Gastroesophageal sphincter (tissue), 3 donors: Measurements from ENCODE around the gene ZC3H8.

Experiments used
- EP300 ChIP-seq: sonication (generic); formaldehyde crosslinking; IDR thresholded peaks from one replicate; pipeline ENCODE4 v1.6.1; 2017; ENCODE audit warnings: antibody characterized with exemption, mild to moderate bottlenecking
- POLR2A ChIP-seq, 2 donors: fragments of 450-650 bp; IDR thresholded peaks; one replicate each; pipeline ENCODE4 v1.6.1; 2017; ENCODE audit warnings: antibody characterized with exemption in 2 of 2, mild to moderate bottlenecking in 2 of 2, moderate library complexity in 1 of 2
- POLR2AphosphoS5 ChIP-seq: sonication (generic); formaldehyde crosslinking; IDR thresholded peaks from one replicate; pipeline ENCODE4 v1.6.1; 2017; ENCODE audit warnings: antibody characterized with exemption
- TF ChIP-seq, protein P1 (sequence below), 4 experiments: fragments of 200-600 bp in 2 of 4; fragments of 450-650 bp in 2 of 4; sonication (generic) in 1 of 4; IDR thresholded peaks; one replicate each; pipeline ENCODE4 v1.5.1; 2017 to 2019; ENCODE audit warnings: antibody characterized with exemption in 4 of 4, mild to moderate bottlenecking in 2 of 4, moderate library complexity in 2 of 4

DNA sequence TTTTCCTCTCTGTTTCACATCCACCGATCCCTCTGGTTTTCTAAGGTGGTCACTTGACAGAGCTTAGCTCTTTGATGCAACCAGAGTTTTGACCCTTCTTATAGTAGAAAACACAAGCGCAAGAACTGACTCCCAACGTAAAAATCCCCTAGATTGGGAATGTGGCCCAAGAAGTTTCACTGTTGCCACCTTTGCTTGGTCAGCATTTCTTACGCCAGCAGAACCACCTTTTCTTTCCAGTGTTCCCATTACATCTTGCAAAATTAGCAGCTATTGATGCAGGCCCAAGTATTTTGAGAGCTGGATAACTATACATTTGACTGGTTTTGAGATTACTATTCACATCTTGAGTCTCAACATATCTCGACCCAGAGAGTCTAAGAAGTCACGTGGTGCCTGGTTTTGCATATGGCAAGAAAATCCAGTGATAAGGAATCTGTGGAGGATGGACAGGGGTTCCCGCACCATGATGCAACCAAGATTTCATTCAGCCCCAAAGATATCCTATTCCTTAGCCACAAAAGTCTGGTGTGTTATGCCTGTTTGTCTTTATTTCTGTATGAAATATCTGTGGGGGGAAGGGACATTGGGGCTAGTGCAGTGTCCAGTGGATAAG, 78.8 kb downstream of the ZC3H8 start:
- TF ChIP-seq, protein P1, sequence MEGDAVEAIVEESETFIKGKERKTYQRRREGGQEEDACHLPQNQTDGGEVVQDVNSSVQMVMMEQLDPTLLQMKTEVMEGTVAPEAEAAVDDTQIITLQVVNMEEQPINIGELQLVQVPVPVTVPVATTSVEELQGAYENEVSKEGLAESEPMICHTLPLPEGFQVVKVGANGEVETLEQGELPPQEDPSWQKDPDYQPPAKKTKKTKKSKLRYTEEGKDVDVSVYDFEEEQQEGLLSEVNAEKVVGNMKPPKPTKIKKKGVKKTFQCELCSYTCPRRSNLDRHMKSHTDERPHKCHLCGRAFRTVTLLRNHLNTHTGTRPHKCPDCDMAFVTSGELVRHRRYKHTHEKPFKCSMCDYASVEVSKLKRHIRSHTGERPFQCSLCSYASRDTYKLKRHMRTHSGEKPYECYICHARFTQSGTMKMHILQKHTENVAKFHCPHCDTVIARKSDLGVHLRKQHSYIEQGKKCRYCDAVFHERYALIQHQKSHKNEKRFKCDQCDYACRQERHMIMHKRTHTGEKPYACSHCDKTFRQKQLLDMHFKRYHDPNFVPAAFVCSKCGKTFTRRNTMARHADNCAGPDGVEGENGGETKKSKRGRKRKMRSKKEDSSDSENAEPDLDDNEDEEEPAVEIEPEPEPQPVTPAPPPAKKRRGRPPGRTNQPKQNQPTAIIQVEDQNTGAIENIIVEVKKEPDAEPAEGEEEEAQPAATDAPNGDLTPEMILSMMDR (IDR thresholded peaks at IDR 0.05), result no peak
- TF ChIP-seq EP300 (no peak), POLR2AphosphoS5 (no peak), POLR2A (IDR thresholded peaks at IDR 0.05) (no peak)
